GM12875 (cell line): ENCODE measurements around the gene POLR3H.
A peak's percentile ranks its signal among the peaks of the same experiment; 100 is the strongest.

Source experiments
- H3K4me3 ChIP-seq: one replicate; pipeline ENCODE4 v1.5.1; 2011; ENCODE audit warnings: low read depth, low read length, control low read depth
- TF ChIP-seq, protein P1 (sequence below): IDR thresholded peaks from 2 replicates; pipeline ENCODE4 v1.5.1; 2011; ENCODE audit warnings: low read depth, mild to moderate bottlenecking, control low read depth, inconsistent platforms, low read length, moderate library complexity, borderline replicate concordance; ENCODE audit not compliant: insufficient read depth

POLR3H gene

DNA sequence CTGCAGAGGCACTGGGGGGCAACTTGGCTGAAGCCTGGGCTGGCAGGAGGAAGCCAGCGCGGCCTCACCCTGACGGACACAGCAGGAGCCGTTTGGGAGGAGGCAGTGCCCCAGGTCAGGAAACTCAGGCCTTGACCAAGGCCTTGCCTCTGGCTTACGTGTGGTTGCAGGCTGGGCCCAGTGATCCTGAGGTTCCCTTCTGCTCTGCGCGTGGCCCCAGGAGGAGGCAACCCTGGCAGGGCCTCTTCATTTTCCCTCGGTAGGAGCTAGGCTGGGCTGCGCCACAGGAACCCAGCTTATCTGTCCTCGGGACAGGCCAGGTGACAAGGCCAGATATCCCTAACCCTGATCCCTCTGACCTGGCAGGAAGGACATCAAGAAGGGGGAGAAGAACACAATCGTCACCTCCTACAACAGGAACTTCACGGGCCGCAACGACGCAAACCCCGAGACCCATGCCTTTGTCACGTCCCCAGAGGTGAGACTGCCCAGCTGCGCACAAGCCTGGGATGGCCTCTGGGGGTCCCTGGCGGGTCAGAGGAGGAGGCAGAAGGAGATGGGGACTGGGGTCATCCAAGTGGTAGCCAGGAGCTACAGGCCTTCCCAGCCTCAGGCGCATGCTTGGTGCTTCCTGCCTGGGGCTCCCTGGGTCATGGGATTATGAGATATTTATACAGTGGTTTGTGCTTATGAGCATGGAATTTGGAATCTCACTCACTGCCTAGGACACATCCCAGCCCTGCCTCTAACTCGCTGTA lies 20.6 kb downstream of the POLR3H start:
- no peak overlapping the region for H3K4me3 ChIP-seq
- TF ChIP-seq, protein P1, sequence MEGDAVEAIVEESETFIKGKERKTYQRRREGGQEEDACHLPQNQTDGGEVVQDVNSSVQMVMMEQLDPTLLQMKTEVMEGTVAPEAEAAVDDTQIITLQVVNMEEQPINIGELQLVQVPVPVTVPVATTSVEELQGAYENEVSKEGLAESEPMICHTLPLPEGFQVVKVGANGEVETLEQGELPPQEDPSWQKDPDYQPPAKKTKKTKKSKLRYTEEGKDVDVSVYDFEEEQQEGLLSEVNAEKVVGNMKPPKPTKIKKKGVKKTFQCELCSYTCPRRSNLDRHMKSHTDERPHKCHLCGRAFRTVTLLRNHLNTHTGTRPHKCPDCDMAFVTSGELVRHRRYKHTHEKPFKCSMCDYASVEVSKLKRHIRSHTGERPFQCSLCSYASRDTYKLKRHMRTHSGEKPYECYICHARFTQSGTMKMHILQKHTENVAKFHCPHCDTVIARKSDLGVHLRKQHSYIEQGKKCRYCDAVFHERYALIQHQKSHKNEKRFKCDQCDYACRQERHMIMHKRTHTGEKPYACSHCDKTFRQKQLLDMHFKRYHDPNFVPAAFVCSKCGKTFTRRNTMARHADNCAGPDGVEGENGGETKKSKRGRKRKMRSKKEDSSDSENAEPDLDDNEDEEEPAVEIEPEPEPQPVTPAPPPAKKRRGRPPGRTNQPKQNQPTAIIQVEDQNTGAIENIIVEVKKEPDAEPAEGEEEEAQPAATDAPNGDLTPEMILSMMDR: no peak

DNA sequence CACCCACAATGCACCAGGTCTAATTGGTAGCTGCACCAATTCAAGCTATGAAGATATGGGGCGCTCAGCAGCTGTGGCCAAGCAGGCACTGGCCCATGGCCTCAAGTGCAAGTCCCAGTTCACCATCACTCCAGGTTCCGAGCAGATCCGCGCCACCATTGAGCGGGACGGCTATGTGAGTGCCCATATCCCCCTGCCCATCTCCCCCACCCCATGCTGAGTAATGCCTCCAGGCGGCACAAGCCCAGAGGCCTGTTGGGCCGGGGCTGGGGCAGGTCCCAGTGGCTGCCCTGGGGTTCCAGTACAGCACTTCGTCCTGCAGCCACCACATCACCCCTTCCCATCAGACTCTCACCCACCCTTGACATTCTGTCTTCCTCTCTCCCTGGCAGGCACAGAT lies 21.5 kb downstream of the POLR3H start:
- TF ChIP-seq, protein P1: no peak
- H3K4me3 ChIP-seq: no peak overlapping the region

DNA sequence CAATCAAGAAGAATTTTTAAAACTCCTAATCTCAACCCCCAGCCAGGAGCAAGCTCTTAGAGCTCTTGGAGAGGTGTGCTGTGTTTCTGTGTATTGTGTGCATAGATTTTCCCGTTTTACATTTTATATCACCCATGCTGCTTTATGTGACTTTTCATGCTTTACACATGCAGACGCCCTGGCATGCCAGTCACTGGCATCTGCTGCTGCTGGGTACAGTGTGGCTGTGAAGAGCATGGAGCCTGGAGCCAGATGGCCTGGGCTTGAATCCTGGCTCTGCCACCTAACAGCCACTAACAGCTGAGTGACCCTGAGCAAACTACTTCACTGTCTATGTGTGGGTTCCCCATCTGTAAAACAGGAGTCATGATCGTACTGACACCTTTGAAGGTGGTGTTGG lies 23.1 kb downstream of the POLR3H start:
- TF ChIP-seq, protein P1: no peak
- H3K4me3 ChIP-seq: no peak overlapping the region

DNA sequence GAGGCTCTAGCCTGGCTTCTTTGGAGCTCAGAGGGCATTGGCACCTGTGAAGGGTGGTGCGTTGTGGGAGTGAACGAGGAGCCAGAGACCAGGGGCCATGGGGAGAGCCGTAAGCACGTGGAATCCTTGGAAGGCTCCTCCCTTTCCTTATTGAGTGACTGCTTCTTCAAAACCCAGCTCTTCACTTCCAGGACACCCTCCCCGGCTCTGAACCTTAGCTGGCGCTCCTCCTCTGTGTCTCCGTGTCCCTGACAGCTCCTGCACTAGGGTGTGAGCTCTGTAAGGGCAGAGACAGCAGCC lies 26.3 kb downstream of the POLR3H start:
- TF ChIP-seq, protein P1: no peak
- H3K4me3 ChIP-seq: no peak overlapping the region

DNA sequence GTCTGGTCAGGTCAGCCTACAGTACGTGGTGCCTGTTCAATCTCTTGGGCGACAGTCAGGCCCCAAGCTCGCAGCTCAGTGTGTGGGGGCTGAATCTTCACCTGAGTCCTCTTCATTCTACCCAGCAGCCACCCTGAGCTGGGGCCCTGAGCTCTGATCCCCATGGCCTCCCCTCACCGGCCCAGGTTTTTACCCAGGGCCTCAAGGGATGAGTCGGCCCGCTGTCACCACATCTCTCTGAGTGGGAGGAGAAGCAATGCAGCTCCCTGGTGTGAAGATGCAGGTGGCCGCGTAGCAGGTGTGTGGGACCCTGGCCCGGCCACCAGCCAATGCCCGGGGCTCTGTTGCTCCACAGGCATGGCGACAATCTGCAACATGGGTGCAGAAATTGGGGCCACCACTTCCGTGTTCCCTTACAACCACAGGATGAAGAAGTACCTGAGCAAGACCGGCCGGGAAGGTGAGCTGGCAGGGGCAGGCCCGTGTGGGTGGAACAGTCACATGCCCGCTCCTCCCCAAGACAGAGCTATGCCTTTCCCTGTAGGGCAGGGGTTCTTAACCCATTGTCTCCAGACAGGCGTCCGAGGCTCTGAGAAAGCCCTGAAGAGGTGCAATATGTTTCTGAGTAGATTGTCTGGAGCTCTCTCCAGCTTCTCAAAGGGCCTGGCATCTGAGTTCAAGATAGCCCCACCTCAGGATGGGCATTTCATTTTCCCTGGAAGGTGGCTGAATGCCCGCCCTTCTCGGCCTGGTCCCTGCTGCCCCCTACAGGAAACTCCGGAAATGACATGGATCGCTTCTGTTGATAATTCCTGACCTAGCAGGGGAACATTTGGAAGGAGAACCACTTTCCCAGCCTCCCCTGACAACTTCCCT lies 26.9 kb downstream of the POLR3H start:
- no peak overlapping the region for H3K4me3 ChIP-seq
- TF ChIP-seq, protein P1: peak; percentile 80

DNA sequence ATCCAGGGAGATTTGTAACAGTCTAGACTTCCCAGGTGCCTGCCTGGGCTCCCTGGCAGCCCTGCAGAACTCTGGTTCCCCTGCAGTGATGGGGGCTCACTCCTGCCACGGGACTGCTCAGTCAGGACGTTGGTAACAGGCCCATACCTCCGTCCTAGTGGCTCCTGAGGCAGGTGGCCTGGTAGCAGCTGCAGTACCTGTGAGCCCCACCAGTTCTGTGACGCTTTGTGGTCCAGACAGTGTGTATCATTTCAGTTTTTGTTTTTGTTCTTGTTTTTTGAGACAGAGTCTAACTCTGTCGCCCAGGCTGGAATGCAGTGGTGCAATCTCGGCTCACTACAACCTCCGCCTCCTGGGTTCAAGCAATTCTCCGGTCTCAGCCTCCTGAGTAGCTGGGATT lies 27.8 kb downstream of the POLR3H start:
- no peak overlapping the region for H3K4me3 ChIP-seq
- TF ChIP-seq, protein P1: no peak

DNA sequence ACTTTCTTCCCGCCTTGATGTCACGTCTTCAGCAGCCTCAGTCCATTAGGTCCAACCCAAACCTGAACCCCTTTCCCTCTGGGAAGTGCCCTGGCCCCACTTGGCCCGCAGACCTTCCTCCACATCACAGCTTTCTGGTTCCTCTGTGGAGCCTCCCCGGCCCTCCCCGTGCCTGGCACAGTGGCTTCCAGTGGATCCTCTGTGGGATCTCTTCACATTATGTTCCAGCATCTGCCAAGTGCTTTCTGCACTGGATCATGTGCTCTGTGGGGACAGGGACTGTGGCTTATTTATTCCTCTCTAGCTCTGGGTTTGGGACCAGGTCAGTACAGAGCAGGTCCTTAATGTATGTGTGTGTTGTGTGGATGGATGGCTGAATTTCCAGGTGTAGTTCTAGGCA lies 30.9 kb downstream of the POLR3H start:
- TF ChIP-seq, protein P1: no peak
- H3K4me3 ChIP-seq: no peak overlapping the region
